OCI-LY3 (cell line): Measurements from ENCODE around the gene TANGO6.

Experiments
- H2AFZ ChIP-seq: fragments of 200-600, 300-600 bp; shearing (Covaris generic); 2 replicates; pipeline ENCODE4 v1.6.0; 2014; ENCODE audit warnings: antibody characterized with exemption, low read depth, low read length
- H3K27ac ChIP-seq: fragments of 200-600, 300-600 bp; sonication (generic); 2 replicates; pipeline ENCODE4 v1.5.1; 2014; ENCODE audit warnings: mild to moderate bottlenecking, low read length, moderate library complexity, mixed read lengths
- H3K27me3 ChIP-seq: fragments of 200-600, 300-600 bp; sonication (generic); 2 replicates; pipeline ENCODE4 v1.6.1; 2014; ENCODE audit warnings: low read depth, low read length, mixed read lengths
- H3K36me3 ChIP-seq: fragments of 200-600, 300-600 bp; sonication (generic); replicated peaks from 2 replicates; pipeline ENCODE3; 2014; ENCODE audit warnings: low read depth, low read length, mixed read lengths
- H3K4me1 ChIP-seq: fragments of 300-600, 200-600 bp; sonication (generic); 2 replicates; pipeline ENCODE4 v1.6.1; 2014; ENCODE audit warnings: low read length, mixed read lengths
- H3K4me2 ChIP-seq: fragments of 200-600, 300-600 bp; sonication (generic); 2 replicates; pipeline ENCODE4 v1.6.1; 2014; ENCODE audit warnings: low read length, mixed read lengths
- H3K4me3 ChIP-seq: fragments of 300-600, 200-600 bp; sonication (generic); 2 replicates; pipeline ENCODE4 v1.5.1; 2014; ENCODE audit warnings: antibody characterized with exemption, mild to moderate bottlenecking, low read length, moderate library complexity
- H3K79me2 ChIP-seq: fragments of 300-600, 200-600 bp; shearing (Covaris generic); 2 replicates; pipeline ENCODE4 v1.6.1; 2014; ENCODE audit warnings: mild to moderate bottlenecking, low read length, mixed read lengths
- H3K9ac ChIP-seq: fragments of 300-600, 200-600 bp; shearing (Covaris generic); 2 replicates; pipeline ENCODE4 v1.6.0; 2014; ENCODE audit warnings: mild to moderate bottlenecking, low read length, moderate library complexity
- H3K9me3 ChIP-seq: fragments of 200-600, 300-600 bp; shearing (Covaris generic); 2 replicates; pipeline ENCODE4 v1.6.1; 2014; ENCODE audit warnings: low read length, mixed read lengths; ENCODE audit not compliant: insufficient read depth
- H4K20me1 ChIP-seq: fragments of 200-600, 300-600 bp; sonication (generic); 2 replicates; pipeline ENCODE4 v1.6.1; 2016; ENCODE audit warnings: low read length, mixed read lengths; ENCODE audit not compliant: insufficient read depth
- EZH2phosphoT487 ChIP-seq: fragments of 200-600 bp; shearing (Covaris generic); IDR thresholded peaks from 2 replicates; pipeline ENCODE4 v1.6.1; 2018; ENCODE audit warnings: antibody characterized with exemption, mixed run types, low read depth
- TF ChIP-seq, protein P1 (sequence below): fragments of 200-600, 300-600 bp; sonication (generic); IDR thresholded peaks from 2 replicates; pipeline ENCODE4 v1.5.1; 2014; ENCODE audit warnings: antibody characterized with exemption, low read length, low read depth

The TANGO6 gene

DNA sequence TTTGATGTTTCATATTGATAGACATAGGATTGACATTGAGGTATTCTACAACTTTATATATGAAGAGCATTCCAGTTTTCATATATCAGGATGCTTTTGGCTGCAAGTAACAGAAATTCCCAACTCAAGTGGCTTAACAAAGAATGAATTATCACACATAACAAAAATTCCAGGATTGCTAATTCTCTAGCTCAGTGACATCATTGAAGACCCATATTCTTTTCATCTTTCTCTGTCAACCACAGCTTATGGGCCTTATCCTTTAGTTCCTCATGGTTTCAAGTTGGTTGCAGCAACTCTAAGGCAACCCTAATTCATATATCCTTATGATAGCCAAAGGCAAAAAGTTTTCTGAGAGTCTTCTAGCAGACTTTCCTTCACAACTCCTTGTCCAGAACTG is 170.7 kb downstream of the TANGO6 start:
- no peak overlapping the region for H2AFZ ChIP-seq
- H4K20me1 ChIP-seq = no peaks in the 10 kb centered on the region
- peaks cover 2% of the 10 kb centered on the region for H3K36me3 ChIP-seq
- H3K9me3 ChIP-seq = no peaks in the 10 kb centered on the region
- no peak overlapping the region for H3K27ac ChIP-seq
- H3K4me3 ChIP-seq = no peak overlapping the region
- no peaks in the 10 kb centered on the region for H3K27me3 ChIP-seq
- H3K79me2 ChIP-seq = no peaks in the 10 kb centered on the region
- H3K4me2 ChIP-seq = no peak overlapping the region
- peaks cover 2% of the 10 kb centered on the region; the same call in 1 of the 2 replicates for H3K4me1 ChIP-seq
- TF ChIP-seq, protein P1, sequence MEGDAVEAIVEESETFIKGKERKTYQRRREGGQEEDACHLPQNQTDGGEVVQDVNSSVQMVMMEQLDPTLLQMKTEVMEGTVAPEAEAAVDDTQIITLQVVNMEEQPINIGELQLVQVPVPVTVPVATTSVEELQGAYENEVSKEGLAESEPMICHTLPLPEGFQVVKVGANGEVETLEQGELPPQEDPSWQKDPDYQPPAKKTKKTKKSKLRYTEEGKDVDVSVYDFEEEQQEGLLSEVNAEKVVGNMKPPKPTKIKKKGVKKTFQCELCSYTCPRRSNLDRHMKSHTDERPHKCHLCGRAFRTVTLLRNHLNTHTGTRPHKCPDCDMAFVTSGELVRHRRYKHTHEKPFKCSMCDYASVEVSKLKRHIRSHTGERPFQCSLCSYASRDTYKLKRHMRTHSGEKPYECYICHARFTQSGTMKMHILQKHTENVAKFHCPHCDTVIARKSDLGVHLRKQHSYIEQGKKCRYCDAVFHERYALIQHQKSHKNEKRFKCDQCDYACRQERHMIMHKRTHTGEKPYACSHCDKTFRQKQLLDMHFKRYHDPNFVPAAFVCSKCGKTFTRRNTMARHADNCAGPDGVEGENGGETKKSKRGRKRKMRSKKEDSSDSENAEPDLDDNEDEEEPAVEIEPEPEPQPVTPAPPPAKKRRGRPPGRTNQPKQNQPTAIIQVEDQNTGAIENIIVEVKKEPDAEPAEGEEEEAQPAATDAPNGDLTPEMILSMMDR = no peak
- TF ChIP-seq EZH2phosphoT487 = no peak
- H3K9ac ChIP-seq = no peak overlapping the region

DNA sequence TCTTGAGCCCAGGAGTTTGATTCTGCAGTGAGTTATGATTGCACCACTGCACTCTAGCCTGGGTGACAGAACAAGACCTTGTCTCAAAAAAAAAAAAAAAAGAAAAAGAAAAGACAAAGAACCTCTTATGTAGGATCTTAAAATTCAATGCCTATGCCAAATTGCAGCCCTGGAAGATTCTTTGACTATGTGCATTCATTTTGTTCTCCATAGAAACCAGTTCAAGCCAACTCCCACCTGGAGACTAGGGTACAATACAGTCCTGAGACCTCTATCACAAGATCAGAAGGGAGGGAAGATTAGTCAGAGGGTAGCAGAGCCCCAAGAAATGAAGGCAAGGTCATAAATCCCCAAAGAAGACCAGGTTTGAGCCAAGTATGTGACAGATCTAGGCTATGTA is 171.5 kb downstream of the TANGO6 start:
- Histone ChIP-seq H3K36me3 (peaks cover 2% of the 10 kb centered on the region), H3K4me1 (peaks cover 2% of the 10 kb centered on the region; the same call in 1 of the 2 replicates), H3K79me2 (no peaks in the 10 kb centered on the region), H3K9me3 (no peaks in the 10 kb centered on the region), H3K27ac (no peak overlapping the region), H3K27me3 (no peaks in the 10 kb centered on the region), H2AFZ (no peak overlapping the region), H3K4me3 (no peak overlapping the region), H4K20me1 (no peaks in the 10 kb centered on the region), H3K9ac (no peak overlapping the region), H3K4me2 (no peak overlapping the region)
- TF ChIP-seq EZH2phosphoT487 = no peak
- TF ChIP-seq, protein P1 = no peak

DNA sequence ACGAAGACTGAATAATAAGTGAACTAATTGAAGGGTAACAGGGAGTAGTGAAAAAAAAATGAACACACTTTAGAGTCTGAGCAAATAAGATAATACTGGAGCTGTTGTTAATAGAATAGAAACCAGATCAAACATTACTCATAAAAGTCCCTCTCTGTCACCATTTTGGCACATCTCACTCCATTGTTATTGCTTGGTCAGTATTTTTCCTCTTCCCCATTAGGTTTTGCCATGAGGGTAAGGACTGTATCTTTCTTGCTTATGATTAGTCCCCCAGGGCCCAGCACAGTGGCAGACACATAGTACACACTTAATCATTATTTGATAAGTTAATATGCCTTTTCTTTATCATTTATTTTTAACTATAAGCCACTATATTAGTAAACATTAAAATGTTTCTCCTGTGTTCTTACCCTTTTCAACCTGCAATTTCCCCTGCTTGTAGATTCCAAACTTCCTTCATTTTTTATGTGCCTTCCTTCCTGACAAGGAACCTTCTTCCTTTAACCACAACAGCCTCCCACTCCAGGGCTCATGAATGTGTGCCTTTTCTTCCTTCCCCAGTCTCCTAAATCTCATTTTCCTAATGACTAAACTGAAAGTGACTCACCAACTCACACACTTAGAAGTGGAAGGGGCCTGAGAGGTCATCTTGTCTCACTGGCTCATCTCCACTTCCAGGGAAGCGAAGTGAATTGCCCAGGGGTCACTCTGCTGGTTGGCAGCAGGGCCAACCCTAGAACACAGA is 173.9 kb downstream of the TANGO6 start:
- no peak for TF ChIP-seq EZH2phosphoT487
- TF ChIP-seq, protein P1 = no peak
- Histone ChIP-seq H3K27ac (no peak overlapping the region), H3K4me2 (no peak overlapping the region), H3K9me3 (no peaks in the 10 kb centered on the region), H3K4me3 (no peak overlapping the region), H2AFZ (no peak overlapping the region), H3K4me1 (peaks cover 2% of the 10 kb centered on the region; the same call in 1 of the 2 replicates), H4K20me1 (no peaks in the 10 kb centered on the region), H3K36me3 (no peaks in the 10 kb centered on the region), H3K9ac (no peak overlapping the region), H3K27me3 (no peaks in the 10 kb centered on the region), H3K79me2 (no peaks in the 10 kb centered on the region)

DNA sequence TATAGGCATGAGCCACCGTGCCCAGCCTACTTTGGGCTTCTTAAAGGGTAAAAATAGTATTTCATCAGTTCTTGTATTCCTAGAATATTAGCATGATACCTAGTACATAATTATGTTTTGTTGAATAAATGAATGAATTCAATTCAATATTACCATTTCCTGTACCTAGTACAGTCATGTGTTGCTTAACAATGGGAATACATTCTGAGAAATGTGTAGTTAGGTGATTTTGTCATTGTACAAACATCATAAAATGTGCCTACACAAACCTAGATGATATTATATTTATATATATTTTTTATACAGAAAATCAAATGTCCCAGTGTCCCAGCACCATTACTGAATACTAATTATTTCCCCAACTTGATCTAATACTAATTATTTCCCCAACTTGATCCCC is 176.5 kb downstream of the TANGO6 start:
- Histone ChIP-seq H3K27ac (no peak overlapping the region), H2AFZ (no peak overlapping the region), H3K4me2 (no peak overlapping the region), H3K9ac (no peak overlapping the region), H4K20me1 (no peaks in the 10 kb centered on the region), H3K27me3 (no peaks in the 10 kb centered on the region), H3K36me3 (peaks cover 3% of the 10 kb centered on the region), H3K4me3 (no peak overlapping the region), H3K4me1 (peaks cover 2% of the 10 kb centered on the region; the same call in 1 of the 2 replicates), H3K9me3 (no peaks in the 10 kb centered on the region), H3K79me2 (no peaks in the 10 kb centered on the region)
- TF ChIP-seq, protein P1 = no peak
- no peak for TF ChIP-seq EZH2phosphoT487
